Measurements from ENCODE around the gene NLK.

NLK gene

GRCh38 chr17:28113269-28113668 is 70.8 kb downstream of the NLK start:
- no peak for DNase-seq

- DNase-seq = no peak
These were observed 72.6 kb downstream of the NLK start for GRCh38 chr17:28115046-28115445.

GRCh38 chr17:28117304-28117703 is 74.8 kb downstream of the NLK start:
- no peak for DNase-seq

- no peak for DNase-seq
These were observed 75.9 kb downstream of the NLK start for GRCh38 chr17:28118362-28118761.

GRCh38 chr17:28119046-28119445 is 76.6 kb downstream of the NLK start:
- no peak for DNase-seq

GRCh38 chr17:28119560-28119959 is 77.1 kb downstream of the NLK start:
- DNase-seq = no peak

- no peak for DNase-seq
These were observed 78.3 kb downstream of the NLK start for GRCh38 chr17:28120766-28121165.

GRCh38 chr17:28124962-28125361 is 82.5 kb downstream of the NLK start:
- no peak for DNase-seq

- DNase-seq = no peak
These were observed 83.3 kb downstream of the NLK start for GRCh38 chr17:28125526-28126378.

GRCh38 chr17:28127196-28127595 is 84.7 kb downstream of the NLK start:
- DNase-seq = no peak

GRCh38 chr17:28128779-28129178 is 86.3 kb downstream of the NLK start:
- no peak for DNase-seq

GRCh38 chr17:28130472-28130871 is 88.0 kb downstream of the NLK start:
- no peak for DNase-seq

GRCh38 chr17:28131599-28131998 is 89.1 kb downstream of the NLK start:
- DNase-seq = no peak

GRCh38 chr17:28133562-28133970 is 91.1 kb downstream of the NLK start:
- no peak for DNase-seq

- no peak for DNase-seq
These were observed 94.4 kb downstream of the NLK start for GRCh38 chr17:28136923-28137322.

- no peak for DNase-seq
These were observed 97.3 kb downstream of the NLK start for GRCh38 chr17:28139822-28140221.

- DNase-seq = no peak
These were observed 98.8 kb downstream of the NLK start for GRCh38 chr17:28141313-28141712.

GRCh38 chr17:28141773-28142172 is 99.3 kb downstream of the NLK start:
- DNase-seq = no peak

- DNase-seq = no peak
These were observed 99.8 kb downstream of the NLK start for GRCh38 chr17:28142305-28142704.

- DNase-seq = no peak
These were observed 101.5 kb downstream of the NLK start for GRCh38 chr17:28144019-28144418.

GRCh38 chr17:28145348-28145747 is 102.9 kb downstream of the NLK start:
- DNase-seq = no peak

GRCh38 chr17:28147017-28147416 is 104.5 kb downstream of the NLK start:
- no peak for DNase-seq

- DNase-seq = peak in 3 of 56 donors; percentile 7 to 13 (median 11)
These were observed 108.5 kb downstream of the NLK start for GRCh38 chr17:28151001-28151400.

- DNase-seq = no peak
These were observed 111.7 kb downstream of the NLK start for GRCh38 chr17:28154214-28154613.
